Heart left ventricle (tissue), 13 donors: ENCODE data around the gene CRYBG1.

Experiments used
- POLR2A ChIP-seq, 2 donors: fragments of 450-650 bp; IDR thresholded peaks; one replicate each; pipeline ENCODE4 v1.6.1; 2017; ENCODE audit warnings: antibody characterized with exemption in 2 of 2, mild to moderate bottlenecking in 2 of 2, moderate library complexity in 2 of 2
- TF ChIP-seq, protein P1 (sequence below), 12 donors: fragments of 200-600 bp; sonication (generic) in 4 of 12; IDR thresholded peaks; one replicate each; pipeline versions ENCODE4 v1.5.0 to v1.8.0; 2018 to 2022; ENCODE audit warnings: antibody characterized with exemption in 12 of 12, mild to moderate bottlenecking in 5 of 12
- donor health status: ischemic (EF 13 %, LVEDD 7.1; RV severe dilation, severe dysfunction).
- donor health status: DM: no; HTN: yes; CAD: no.
- donor health status: DM: no; HTN: no; CAD: no.
- donor health status: ischemic (EF 25% LVEDD 6.9; RV normal size, moderate dysfunction).
- donor health status: ischemic (EF 25% LVEDD 5.7; RV mildly dilated, moderate dysfunction).
- donor health status: ischemic (EF 35%, LVEDD 5.7; RV mildly dilated, moderate dysfunction).
- donor health status: nonischemic (EF 11% LVEDD 7.7; RV severe dilation, severe dysfunction).
- donor health status: DM: yes; HTN: yes; CAD: no.
- donor health status: PGD.
- donor health status: ischemic (EF 29% LVEDD 5.4; RV normal size, mild dysfunction).
- donor health status: nonischemic (EF 23%, LVEDD 6.1; RV moderate dilation, normal function).

DNA sequence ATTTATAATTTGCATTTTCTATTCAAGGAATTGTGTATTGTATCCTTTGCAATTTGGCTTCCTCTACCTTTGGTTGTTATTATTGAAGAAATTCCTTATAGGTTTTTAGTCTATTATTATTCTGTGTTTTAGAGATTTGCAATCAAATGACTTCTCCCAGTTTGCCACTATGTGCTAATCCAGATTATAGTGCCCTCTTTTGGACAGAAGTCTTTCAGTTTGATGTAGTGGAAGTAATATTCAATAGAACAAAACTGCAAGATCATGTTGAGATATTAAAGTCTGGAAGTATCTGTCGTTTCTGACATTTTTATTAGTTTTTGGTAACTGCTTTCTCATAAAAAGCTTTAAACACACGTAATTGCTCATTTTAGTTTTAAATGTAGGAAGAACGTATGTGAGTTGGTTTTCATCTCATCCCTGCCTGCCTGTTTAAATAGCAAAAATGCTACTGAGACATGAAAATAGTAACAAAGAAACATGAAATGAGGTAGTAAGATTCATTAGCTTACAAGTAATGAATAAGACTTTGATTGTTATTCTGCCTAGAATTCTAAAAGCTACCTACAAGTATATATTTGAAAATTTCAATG, 195.9 kb downstream of the CRYBG1 start:
- TF ChIP-seq, protein P1, sequence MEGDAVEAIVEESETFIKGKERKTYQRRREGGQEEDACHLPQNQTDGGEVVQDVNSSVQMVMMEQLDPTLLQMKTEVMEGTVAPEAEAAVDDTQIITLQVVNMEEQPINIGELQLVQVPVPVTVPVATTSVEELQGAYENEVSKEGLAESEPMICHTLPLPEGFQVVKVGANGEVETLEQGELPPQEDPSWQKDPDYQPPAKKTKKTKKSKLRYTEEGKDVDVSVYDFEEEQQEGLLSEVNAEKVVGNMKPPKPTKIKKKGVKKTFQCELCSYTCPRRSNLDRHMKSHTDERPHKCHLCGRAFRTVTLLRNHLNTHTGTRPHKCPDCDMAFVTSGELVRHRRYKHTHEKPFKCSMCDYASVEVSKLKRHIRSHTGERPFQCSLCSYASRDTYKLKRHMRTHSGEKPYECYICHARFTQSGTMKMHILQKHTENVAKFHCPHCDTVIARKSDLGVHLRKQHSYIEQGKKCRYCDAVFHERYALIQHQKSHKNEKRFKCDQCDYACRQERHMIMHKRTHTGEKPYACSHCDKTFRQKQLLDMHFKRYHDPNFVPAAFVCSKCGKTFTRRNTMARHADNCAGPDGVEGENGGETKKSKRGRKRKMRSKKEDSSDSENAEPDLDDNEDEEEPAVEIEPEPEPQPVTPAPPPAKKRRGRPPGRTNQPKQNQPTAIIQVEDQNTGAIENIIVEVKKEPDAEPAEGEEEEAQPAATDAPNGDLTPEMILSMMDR (IDR thresholded peaks at IDR 0.05), result peak in 10 of 12 donors; percentile 5 to 50 (median 34)
- TF ChIP-seq POLR2A (IDR thresholded peaks at IDR 0.05), result no peak
